Neutrophil (primary cell): ENCODE results near the gene ACOX1.

Experiments
- H3K27ac ChIP-seq: fragments of 200-600 bp; sonication (generic); 2 replicates; pipeline ENCODE4 v1.5.1; 2016; ENCODE audit warnings: mild to moderate bottlenecking, moderate library complexity
- H3K27me3 ChIP-seq: fragments of 200-600 bp; sonication (generic); 2 replicates; pipeline ENCODE4 v1.6.0; 2016; ENCODE audit warnings: mild to moderate bottlenecking
- H3K36me3 ChIP-seq: fragments of 200-600 bp; sonication (generic); 2 replicates; pipeline ENCODE4 v1.5.1; 2017
- H3K4me1 ChIP-seq, 2 experiments: fragments of 200-600 bp in 1 of 2; sonication (generic) in 1 of 2; 1 replicate in 1 of 2; 2 replicates in 1 of 2; pipeline versions ENCODE4 v1.5.1 to v1.6.1; 2013 to 2016; ENCODE audit warnings: low read depth in 1 of 2, low read length in 1 of 2, mild to moderate bottlenecking in 1 of 2, moderate library complexity in 1 of 2; ENCODE audit not compliant: control insufficient read depth in 1 of 2, insufficient read depth in 1 of 2
- H3K4me3 ChIP-seq, 2 experiments: fragments of 200-600 bp in 1 of 2; sonication (generic) in 1 of 2; 1 replicate in 1 of 2; 2 replicates in 1 of 2; pipeline ENCODE4 v1.5.1; 2013 to 2016; ENCODE audit warnings: low read depth in 1 of 2, low read length in 1 of 2, mild to moderate bottlenecking in 1 of 2, moderate library complexity in 1 of 2
- H3K9me3 ChIP-seq: fragments of 200-600 bp; sonication (generic); 2 replicates; pipeline ENCODE4 v1.5.1; 2016
- TF ChIP-seq, protein P1 (sequence below): fragments of 200-600 bp; sonication (generic); IDR thresholded peaks from 2 replicates; pipeline ENCODE4 v1.5.1; 2016; ENCODE audit warnings: antibody characterized with exemption

ACOX1 gene

GRCh38 chr17:76023900-76024237 lies 44.9 kb upstream of the ACOX1 start:
- no peak overlapping the region for H3K27ac ChIP-seq
- TF ChIP-seq, protein P1, sequence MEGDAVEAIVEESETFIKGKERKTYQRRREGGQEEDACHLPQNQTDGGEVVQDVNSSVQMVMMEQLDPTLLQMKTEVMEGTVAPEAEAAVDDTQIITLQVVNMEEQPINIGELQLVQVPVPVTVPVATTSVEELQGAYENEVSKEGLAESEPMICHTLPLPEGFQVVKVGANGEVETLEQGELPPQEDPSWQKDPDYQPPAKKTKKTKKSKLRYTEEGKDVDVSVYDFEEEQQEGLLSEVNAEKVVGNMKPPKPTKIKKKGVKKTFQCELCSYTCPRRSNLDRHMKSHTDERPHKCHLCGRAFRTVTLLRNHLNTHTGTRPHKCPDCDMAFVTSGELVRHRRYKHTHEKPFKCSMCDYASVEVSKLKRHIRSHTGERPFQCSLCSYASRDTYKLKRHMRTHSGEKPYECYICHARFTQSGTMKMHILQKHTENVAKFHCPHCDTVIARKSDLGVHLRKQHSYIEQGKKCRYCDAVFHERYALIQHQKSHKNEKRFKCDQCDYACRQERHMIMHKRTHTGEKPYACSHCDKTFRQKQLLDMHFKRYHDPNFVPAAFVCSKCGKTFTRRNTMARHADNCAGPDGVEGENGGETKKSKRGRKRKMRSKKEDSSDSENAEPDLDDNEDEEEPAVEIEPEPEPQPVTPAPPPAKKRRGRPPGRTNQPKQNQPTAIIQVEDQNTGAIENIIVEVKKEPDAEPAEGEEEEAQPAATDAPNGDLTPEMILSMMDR = no peak
- no peaks in the 10 kb centered on the region for H3K4me1 ChIP-seq
- H3K9me3 ChIP-seq = no peaks in the 10 kb centered on the region
- no peak overlapping the region for H3K4me3 ChIP-seq
- H3K27me3 ChIP-seq = peaks cover 24% of the 10 kb centered on the region
- H3K36me3 ChIP-seq = no peaks in the 10 kb centered on the region

DNA sequence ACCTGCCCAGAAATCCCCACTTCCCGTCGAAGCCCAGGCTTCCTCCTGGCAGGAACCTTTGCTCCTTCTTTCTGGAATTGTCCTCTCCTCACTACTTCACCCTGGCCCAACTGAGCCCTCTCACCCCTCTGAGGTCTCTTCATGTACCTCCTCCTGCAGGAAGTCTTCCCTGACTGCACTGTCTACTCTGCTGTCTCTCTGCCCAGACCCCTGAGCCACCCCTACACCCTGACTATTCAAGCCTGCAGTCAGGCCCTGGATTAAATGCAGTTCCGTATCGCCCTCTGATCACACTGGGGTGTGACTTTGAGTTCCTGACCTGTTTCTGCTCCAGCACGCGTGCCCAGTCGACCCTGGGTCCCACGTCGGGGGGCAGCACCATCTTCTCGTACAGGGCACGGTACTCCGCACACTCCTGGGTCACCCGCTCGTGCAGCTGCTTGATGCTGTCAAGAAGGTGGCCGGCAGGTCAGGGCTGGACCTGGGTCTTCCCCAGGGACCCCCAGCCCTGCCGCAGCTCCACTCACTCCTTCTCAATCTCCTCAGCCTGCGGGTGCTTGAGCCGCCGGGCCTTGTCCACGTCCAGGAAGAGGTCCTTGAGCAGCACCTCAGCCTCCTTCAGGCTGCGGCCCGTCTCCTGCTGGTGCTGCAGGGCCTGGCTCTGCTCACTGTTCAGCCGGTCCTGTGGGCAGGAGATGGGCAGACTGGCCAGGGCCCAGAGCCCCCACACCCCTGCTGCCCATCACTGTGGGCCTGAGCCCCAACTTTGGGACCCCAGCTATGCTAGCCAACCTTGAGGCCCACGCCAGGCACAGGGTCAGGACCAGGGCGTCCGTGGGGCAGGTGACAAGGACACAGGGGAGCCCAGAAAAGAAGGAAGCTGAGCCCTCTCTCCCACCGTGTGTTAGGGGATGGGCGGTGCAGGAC lies 44.3 kb upstream of the ACOX1 start:
- H3K36me3 ChIP-seq = no peaks in the 10 kb centered on the region
- H3K4me3 ChIP-seq = no peak overlapping the region
- H3K27me3 ChIP-seq = peaks cover 18% of the 10 kb centered on the region
- TF ChIP-seq, protein P1 = no peak
- no peaks in the 10 kb centered on the region for H3K4me1 ChIP-seq
- H3K9me3 ChIP-seq = no peaks in the 10 kb centered on the region
- H3K27ac ChIP-seq = no peak overlapping the region

DNA sequence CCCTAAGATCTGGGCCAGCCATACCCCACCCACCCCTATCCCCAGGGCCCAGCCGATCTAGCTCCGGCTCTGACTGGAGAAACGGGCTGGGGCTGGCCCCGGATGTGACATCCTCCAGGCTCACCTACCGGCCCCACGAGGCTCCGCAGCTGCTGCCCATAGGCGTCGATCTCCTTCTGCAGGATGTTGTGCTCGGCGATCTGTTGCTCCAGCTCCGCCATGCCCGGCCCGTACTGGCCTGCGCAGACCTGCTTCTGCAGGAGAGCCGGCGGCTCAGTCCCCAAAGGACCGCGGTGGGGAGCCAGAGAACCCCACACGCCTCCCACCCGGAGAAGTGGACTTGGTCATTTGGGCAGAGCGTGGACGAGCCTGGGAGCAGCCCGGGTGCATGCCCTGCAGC lies 43.3 kb upstream of the ACOX1 start:
- Histone ChIP-seq H3K36me3 (no peaks in the 10 kb centered on the region), H3K4me3 (no peak overlapping the region), H3K27me3 (peaks cover 8% of the 10 kb centered on the region), H3K4me1 (no peaks in the 10 kb centered on the region), H3K27ac (no peak overlapping the region), H3K9me3 (no peaks in the 10 kb centered on the region)
- TF ChIP-seq, protein P1 = no peak

GRCh38 chr17:76019833-76020467 lies 41.0 kb upstream of the ACOX1 start:
- Histone ChIP-seq H3K9me3 (no peaks in the 10 kb centered on the region), H3K4me3 (no peak overlapping the region), H3K36me3 (no peaks in the 10 kb centered on the region), H3K27me3 (no peaks in the 10 kb centered on the region), H3K27ac (no peak overlapping the region), H3K4me1 (no peaks in the 10 kb centered on the region)
- TF ChIP-seq, protein P1 = no peak

DNA sequence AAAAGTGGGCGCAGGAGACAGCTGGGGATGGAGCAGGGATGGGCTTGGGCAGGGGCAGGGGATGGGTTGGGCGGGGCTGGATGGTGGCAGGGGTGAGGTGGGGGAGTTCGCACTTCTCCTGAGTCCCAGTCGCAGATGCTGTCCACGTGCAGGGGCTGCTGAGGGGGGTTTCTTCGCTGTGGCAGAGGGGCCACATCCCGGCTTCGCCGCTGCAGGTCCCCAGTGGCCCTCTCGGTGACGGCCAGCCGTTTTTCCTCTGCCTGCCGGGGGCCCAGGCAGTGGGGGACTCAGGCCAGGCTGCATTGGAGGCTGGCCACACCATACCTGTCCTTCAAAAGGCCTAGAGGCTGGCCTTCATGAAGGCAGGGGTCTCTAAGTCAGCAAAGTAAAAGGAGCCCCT lies 39.8 kb upstream of the ACOX1 start:
- Histone ChIP-seq H3K27ac (no peak overlapping the region), H3K9me3 (no peaks in the 10 kb centered on the region), H3K36me3 (no peaks in the 10 kb centered on the region), H3K27me3 (peaks cover 5% of the 10 kb centered on the region), H3K4me3 (no peak overlapping the region), H3K4me1 (peaks cover 0 to 4% of the 10 kb centered on the region in 2 experiments)
- TF ChIP-seq, protein P1 = no peak
